Hepatic stellate cell (primary cell): Measurements from ENCODE around the gene PTPRU.

Experiments used
- DNase-seq: peaks from one replicate; pipeline ENCODE4 v3.0.0; 2011; ENCODE audit warnings: low spot score

The PTPRU gene

DNA sequence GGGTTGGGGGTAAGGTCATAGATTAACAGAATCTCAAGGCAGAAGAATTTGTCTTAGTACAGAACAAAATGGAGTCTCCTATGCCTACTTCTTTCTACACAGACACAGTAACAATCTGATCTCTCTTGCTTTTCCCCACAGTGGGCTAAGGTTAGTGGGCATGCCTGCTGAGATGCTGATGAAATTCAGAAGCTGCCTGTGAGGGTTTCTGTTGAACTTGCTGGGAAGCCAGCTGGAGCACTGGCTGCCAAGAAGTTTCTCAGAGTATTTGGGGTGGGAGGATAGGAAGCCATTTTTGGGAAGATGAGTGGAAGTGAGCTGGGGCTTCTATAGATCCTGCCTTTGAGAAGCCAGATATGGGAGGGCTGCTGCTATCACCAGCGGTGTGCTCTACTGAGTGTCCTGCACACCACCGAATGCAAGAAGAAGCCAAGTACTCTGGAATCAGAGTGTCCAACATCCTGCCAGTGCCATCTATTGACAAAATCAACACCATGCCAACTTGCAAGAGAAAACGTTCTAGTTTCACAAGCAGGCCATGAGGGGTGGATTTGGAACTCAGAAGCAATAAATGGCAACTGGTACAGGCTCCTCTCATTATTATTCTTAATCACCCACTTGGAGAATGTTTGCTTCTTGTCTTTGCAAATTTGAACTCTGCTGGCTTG is 102.7 kb downstream of the PTPRU start:
- DNase-seq = no peak

DNA sequence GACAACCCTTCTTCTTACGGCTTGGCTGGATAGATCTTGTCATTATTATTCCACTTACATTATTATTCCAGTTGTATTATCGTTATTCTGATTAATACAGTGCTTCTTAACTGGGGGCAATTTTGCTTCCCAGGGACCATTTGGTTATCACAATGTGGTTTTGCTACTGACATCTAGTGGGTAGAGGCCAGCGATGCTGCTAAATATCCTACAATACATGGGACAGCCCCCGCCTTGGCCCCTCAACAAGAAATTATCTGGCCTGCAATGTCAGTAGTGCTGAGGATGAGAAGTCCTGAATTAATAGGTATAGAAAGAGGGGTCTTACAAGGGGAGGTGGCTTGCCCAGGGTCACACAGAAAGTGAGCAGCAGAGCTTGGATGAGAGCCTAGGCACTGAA is 105.6 kb downstream of the PTPRU start:
- no peak for DNase-seq

- no peak for DNase-seq
These were observed 106.0 kb downstream of the PTPRU start for GRCh38 chr1:29342351-29342750.

- DNase-seq = no peak
These were observed 106.7 kb downstream of the PTPRU start for GRCh38 chr1:29342983-29343382.

DNA sequence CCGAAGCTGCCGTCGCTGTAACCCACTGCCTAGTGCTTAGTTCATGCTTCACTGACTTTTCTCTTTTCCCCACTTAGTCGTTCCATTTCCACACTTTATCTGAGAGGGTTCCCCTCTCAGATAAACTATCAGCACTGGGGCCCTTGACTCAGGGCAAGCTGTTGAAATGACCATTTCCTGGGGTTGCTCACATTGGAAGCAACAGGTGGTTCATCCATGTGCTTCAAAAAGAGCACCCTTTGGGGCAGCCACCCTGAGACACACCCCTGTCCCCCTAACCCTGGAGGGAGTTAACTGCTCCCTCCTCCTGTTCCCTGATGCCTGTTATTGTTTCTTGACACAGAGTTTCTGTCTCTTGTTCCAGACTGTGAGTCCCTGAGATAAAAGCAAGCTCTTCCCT is 107.2 kb downstream of the PTPRU start:
- no peak for DNase-seq

DNA sequence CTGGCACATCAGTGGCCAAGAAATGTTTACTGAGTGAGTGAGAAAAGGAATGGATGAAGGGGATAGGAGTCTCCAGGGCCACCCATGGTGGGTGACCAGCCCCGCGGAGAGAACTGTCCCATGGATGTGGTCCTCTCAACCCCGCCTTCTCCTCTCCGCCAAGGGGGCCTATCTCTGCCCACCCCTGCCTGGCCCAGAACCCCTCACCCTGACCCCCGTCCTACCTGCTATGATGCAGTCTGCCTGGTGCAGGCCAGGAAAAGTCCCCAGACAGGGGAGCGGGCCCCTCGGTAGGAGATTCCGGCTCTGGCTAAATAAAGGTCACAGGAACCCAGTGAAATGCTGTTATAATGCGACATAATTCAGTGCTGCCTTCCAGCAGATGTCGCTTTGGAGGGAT is 107.6 kb downstream of the PTPRU start:
- no peak for DNase-seq

- DNase-seq = no peak
These were observed 108.0 kb downstream of the PTPRU start for GRCh38 chr1:29344336-29344735.

DNA sequence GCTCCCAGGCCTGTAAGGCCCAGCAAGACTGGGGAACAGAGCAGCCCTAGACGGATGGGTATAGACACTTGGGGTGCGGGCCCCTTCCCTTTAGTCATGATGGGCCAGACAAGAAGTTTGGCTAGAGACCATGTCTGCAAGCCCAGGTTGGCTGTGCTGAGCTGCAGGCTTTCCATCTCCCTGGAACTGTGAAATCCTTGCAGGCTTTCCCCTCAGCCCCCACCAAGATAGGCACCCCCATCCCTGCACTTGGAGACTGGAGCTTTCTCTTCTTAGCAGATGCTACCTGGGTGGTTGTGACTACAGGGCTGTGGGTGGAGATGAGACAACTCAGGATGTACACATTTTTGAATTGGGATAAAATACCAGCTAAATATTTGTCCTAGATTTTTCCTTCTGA is 110.3 kb downstream of the PTPRU start:
- DNase-seq = no peak

- no peak for DNase-seq
These were observed 113.7 kb downstream of the PTPRU start for GRCh38 chr1:29349871-29350491.

- DNase-seq = no peak
These were observed 116.5 kb downstream of the PTPRU start for GRCh38 chr1:29352719-29353420.

- DNase-seq = no peak
These were observed 118.3 kb downstream of the PTPRU start for GRCh38 chr1:29354511-29355098.

DNA sequence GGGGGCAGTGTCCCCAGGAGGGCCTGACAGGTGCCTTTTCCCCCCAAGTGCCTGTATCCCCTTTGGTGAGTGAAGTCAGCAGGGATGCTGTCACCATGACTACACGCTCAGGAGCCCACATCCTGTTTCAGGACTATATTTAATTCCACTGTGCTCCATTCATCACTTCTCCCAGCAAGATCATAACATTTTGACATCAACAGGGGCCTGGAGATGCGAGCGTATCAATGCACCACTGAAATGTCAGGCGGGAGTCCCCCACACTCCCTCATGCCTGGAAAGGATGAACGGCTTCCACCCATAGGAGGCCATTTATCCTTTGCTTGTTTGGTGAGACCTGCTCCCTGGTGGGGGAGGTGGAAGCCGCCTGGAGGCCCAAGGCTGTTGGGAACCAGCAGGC is 119.1 kb downstream of the PTPRU start:
- DNase-seq = no peak

DNA sequence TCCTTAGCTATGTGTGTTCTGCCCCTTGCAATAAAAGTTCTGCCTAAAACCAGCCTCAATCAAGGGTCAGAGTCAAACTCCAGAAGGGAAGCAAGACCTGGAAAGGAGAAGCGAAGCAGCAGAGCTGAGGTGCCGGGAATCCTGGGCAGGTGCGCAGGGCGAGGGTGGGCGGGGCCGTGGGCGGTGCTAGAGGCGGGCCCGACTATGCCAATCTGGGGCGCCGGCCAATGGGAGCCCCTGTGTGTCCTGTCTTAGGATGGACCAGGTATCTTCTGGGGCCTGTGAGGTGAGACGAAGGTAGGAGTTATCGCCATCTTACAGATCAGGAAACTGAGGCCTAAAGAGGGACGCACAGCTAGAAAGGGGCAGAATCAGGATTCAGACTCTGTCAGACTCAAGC is 120.3 kb downstream of the PTPRU start:
- DNase-seq = no peak

DNA sequence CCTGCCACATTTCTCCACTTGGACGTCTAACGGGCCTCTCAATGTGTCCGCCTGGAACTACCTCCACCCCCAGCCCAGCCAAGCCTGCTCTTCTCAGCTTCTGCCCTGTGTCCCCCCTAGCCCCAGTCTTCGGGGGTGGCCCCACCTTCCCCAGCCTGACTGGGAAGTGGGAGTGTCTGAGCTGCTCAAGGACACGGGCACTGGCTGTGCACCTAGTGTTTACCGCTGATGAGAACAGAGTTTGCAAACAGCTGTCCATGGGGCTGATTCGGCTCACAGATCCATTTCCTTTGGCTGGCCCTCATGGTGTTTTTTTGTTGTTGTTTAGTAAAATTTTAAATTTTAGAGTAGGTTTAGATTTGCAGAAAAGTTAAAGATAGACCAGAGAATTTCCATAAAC is 121.1 kb downstream of the PTPRU start:
- no peak for DNase-seq

DNA sequence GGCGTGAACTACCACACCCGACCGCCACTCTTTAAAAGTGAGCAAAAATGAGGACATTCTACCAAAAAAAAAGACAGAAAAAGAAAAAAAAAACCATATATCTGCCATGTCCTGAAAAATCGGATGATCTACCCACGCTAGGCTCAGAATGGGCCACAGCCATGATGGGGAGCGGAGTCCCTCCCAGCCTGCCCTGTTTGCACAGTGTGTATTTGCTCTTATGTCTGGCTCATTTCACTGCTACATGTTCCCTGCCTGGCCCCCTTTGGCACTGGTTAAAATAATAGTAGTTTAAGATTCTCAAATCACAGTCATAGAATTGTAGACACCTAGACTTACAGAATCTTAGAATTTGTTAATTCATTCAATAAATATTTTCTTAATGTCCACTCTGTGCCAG is 121.9 kb downstream of the PTPRU start:
- DNase-seq = no peak

DNA sequence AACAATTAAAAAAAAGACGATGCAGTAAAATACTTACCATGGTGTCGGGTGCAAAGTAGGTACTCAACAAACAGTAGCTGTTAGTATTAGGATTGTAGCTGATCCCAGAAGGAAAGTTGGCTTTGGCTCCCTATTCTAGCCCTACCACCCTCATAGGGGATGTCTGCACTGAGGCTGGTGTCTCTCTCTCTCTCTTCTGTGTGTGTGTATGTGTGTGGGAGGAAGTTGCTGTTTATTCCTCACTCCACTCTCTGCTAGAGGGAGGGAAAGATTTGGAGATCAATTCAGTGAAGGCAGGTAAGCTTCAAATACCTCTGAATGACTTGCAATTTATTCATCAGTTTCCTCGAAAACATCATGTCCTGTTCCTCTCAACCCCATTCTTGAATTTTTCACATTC is 124.4 kb downstream of the PTPRU start:
- no peak for DNase-seq

- no peak for DNase-seq
These were observed 125.4 kb downstream of the PTPRU start for GRCh38 chr1:29361686-29362085.

DNA sequence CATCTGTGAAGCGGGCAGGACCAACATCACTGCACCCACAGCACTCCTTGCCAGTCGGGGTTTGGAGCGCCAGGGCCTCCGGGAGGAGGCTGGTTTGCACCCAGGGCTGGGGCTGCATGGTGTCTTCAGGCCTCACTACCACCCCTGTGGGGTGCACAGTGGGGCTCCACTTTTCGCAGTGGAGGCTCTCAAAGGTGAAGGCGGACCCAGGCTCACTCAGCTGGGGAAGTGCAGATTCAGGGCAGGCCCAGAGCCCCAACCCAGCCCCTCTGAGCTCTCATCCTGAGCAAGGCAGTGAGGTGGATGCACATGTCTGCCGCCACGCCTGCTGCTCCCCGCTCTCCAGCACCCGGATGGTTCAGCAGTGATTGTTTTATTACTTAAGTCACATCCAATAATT is 125.8 kb downstream of the PTPRU start:
- DNase-seq = no peak

DNA sequence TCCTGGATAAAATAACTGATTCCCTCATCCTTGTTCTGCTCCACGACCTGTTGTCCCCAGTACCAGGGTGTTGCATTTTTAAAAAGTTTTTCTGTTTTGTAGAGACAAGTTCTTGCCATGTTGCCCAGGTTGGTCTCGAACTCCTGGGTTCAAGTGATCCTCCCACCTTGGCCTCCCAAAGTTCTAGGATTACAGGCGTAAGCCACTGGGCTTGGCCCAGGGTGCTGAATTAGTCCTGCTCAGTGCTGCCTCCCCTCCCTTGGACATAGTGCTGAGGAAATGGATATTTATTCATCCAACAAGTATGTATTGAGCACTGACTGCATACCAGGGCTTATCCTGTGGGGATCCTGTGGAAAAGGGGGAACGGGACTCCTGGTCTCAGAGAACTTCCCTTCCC is 126.4 kb downstream of the PTPRU start:
- no peak for DNase-seq

DNA sequence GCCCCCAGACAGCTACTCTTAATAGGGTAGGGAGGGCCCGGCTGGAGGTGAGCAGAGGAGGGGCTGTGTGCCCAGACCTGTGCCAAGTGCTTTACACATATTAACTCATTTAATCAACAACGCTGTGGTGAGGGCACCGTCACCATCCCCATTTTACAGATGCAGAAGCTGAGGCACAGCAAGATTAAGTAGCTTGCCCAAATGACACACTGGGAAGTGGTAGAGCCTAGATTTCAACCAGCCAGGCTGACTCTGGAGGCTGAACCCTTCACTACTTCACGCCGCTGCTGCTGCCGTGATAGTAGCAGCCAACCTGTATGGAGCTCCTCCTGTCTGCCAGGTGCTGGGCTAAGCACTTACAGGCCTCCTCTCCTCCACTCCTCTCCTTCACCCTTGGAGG is 127.2 kb downstream of the PTPRU start:
- no peak for DNase-seq

GRCh38 chr1:29364101-29364678 is 127.9 kb downstream of the PTPRU start:
- no peak for DNase-seq

DNA sequence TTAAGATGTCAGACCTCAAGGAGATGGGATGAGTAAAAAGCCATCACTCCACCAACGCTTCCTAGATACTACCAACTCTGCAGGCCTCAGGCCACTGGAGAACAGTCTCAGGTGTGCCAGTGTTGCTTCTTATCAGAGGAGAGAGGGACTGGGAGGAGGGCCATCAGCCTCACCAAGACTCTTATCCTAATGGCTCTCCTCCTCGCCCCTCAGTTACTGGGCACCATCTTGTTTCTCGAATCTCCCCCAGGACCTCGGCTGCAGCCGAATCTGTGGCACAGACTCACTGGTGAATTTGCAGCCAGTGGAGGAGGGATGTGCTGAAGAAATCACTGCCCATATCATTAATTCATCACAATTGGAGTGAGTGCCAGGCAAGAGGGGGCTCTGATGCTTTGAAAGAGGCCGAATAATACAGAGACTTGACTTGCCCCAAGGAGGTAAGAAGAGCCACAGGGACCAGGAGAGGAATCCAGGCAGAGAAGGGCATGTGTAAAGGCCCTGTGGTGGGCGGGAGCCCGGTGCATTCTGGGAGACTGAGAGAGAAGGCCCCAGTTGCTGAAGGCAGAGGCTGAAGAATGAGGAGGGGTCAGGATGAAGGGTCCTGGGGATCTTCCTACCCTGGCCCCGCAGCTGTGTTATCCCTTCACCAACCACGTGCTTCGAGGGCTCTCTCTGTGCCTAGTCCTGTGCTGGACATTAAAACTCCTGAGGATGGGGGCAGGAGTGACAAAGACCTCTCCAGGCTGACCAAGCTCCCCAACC is 129.8 kb downstream of the PTPRU start:
- no peak for DNase-seq
